COLO668 (cell line): ENCODE data around the gene FCN1.

ENCODE experiments used
- DNase-seq: peaks from one replicate; lab custom pipeline; 2025; ENCODE audit not compliant: unreplicated experiment; lab: John Stamatoyannopoulos, UW

Gene FCN1

DNA sequence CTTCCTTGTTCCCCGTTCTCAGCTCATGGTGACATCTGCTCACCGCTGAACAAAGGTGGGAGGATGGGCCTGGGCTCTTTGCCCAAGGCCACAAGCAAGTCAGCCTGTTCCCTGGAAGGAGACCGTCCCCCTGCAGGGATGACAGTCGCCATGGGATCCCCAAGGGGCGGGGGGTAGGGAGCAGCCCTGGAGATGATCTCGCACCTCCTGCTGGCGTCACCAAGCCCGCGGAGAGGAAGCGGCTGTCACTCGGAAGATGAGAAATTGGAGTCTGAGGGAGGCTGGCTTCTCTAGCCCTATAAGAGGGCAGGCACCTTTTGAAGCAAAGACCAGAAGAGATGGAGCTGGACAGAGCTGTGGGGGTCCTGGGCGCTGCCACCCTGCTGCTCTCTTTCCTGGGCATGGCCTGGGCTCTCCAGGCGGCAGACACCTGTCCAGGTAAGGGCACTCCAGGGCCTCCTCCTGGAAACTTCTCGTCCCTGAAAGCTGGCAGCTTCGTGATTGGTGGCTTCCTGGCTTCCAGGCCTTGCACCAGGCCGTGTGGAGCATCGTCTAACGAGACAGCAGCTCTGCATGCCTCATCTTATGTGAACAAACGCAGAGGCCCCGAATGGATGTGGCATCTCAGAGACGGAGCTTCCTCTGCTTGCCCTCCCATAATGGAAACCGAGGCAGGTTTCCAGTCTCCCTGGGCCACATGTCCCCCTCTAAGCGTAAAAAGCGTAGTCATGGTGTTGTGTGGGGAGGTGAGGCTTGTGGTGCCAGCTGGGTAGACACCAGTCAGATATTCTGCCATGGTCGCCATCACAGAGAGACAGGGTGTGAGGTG lies 37.0 kb downstream of the FCN1 start, which contains the start of gene FCN2:
Gene FCN2, plus strand, starts transcription at position 327 of the 829 bp plus-strand sequence. Its CDS starts 12 bp downstream, at position 339.
- DNase-seq, result no peak

DNA sequence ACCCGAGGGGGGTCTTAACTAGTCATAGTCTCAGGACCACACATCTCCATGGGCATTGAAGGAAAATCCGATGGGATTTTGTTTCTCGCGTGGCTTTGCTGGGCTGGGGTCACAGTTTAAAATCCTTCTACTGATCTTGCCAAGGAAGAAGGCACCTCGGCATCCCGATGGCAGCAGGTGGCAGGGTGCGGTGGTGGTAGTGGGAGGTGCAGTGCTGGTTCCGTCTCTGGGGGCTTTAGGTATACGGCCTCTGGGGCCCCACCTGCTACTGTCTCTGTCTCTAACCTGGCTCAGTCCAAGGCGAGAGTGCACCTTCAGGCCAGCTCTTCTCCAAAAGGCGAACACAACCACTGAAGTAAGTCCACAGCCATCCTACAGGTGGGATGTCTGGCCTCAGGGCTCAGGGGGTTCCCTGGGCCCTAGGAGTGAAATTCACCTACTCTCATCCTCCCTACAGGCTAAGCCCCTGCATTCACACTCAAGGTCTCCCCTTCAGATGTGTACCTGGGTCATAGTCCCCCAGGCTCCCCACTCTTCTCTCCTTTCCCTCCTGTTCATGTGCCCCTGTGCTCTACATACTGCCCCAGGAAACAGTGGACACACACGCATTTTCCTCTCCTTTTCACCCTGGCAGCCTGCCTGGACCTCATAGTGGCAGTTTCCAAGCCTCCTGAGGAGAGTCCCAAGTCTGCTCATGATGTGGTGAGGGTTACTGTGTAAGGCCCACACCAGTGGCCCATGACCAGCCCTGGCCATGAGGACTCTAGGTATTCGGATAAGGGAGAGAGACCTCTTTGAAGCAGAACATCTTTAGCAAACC lies 37.8 kb downstream of the FCN1 start:
- no peak for DNase-seq

- no peak for DNase-seq
Measured at GRCh38 chr9:134877541-134877940, 40.2 kb downstream of the FCN1 start.

- no peak for DNase-seq
Measured at GRCh38 chr9:134875371-134875770, 42.3 kb downstream of the FCN1 start.

GRCh38 chr9:134872482-134873231 lies 45.1 kb downstream of the FCN1 start:
- no peak for DNase-seq

- no peak for DNase-seq
Measured at GRCh38 chr9:134871697-134872340, 45.9 kb downstream of the FCN1 start.

GRCh38 chr9:134870746-134871662 lies 46.7 kb downstream of the FCN1 start:
- DNase-seq, result no peak

GRCh38 chr9:134870301-134870694 lies 47.4 kb downstream of the FCN1 start:
- no peak for DNase-seq

- no peak for DNase-seq
Measured at GRCh38 chr9:134869554-134870300, 48.0 kb downstream of the FCN1 start.

- no peak for DNase-seq
Measured at GRCh38 chr9:134868751-134869553, 48.8 kb downstream of the FCN1 start.

- DNase-seq, result no peak
Measured at GRCh38 chr9:134867917-134868750, 49.6 kb downstream of the FCN1 start.

DNA sequence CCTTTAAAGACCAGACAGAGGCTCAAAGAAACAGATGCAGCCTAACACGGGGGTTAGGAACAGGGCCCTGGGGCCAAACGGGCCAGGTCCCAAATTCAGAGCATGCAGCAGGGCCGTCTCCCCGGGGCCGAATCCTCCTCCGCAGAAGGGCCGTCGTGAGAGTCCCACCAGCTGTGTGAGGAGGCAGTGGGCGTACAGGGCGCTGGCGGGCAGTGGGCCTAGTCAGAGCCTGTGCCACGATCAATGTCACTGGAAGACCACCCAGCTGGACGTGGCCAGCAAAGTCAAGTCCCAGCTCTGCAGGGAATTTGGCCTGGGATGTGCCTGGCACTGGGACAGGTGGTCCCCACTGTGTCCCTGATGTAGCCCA lies 52.9 kb downstream of the FCN1 start:
- no peak for DNase-seq

GRCh38 chr9:134863941-134864820 lies 53.5 kb downstream of the FCN1 start:
- no peak for DNase-seq

- DNase-seq, result no peak
Measured at GRCh38 chr9:134863306-134863902, 54.3 kb downstream of the FCN1 start.

DNA sequence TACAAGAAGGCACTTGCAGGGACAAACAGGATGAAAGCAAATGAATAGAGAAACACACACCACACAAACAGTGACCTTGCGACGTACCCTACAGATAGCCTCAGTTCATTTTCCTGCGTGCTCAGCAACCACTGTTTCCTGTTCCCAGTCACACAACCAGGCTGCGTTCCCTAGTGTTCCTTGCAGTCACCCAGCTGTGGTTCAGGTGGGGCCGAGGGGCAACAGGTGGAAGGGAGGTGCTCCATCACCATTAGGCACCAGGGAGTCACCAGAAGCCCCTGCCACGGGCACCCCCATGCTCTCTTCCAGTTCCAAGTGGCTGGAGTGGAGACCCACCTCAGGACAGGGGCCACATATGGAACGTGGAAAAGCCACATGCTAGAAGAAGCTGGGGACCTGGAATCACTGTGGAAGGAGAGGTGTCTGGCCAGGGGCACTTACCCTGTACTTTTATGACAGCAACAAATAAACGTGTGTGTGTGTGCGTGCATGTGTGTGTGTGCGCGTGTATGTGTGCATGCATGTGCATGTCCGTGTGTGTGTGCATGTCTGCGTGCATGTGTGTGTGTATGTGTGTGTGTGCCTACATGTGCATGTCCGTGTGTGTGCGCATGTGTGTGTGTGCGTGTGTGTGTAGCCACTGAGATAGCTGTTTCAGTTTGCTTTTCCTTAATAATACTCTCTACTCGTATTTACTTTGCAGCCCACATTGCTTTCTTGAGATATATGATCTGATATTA lies 55.9 kb downstream of the FCN1 start:
- no peak for DNase-seq
